ENCODE measurements around the gene LAMB3. TPM values are rescaled to one million over a fixed set of nuclear protein-coding genes. Genes with fewer than 3 reads are reported as not detected.
A peak's percentile ranks its signal among the peaks of the same experiment; 100 is the strongest.

Gene LAMB3
- total RNA-seq, 1 donor from 2014 or later = 17.0 TPM

DNA sequence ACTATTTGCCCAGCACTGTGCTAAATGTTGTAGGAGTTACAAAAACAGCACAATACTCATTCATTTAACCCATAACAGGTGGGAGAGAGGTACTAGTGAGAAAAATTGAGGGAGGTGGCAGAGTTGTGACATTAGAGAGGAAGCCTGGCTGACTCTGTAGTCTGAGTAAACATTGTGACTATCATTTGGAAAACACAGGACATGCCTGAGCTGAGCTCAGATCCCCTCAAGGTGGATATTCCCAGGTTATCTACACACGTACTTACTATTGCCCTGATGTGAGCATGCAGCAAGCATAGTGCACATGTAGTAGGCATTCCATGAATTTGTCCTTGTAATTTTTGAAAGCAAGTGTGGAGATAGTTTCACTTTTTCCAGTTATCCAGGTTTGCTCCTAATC, 57.8 kb downstream of the LAMB3 start:
- no peak for DNase-seq (ENCODE audit: extremely low spot score, unreplicated experiment)
- Mint-ChIP-seq H3K4me1 (ENCODE audit: unreplicated experiment) (no peaks in the 10 kb centered on the region), H3K27ac (no peak overlapping the region), H3K36me3 (no peaks in the 10 kb centered on the region), H3K4me3 (no peak overlapping the region), H3K27me3 (peaks cover 17% of the 10 kb centered on the region), H3K9me3 (no peaks in the 10 kb centered on the region)
- TF ChIP-seq, protein P1, sequence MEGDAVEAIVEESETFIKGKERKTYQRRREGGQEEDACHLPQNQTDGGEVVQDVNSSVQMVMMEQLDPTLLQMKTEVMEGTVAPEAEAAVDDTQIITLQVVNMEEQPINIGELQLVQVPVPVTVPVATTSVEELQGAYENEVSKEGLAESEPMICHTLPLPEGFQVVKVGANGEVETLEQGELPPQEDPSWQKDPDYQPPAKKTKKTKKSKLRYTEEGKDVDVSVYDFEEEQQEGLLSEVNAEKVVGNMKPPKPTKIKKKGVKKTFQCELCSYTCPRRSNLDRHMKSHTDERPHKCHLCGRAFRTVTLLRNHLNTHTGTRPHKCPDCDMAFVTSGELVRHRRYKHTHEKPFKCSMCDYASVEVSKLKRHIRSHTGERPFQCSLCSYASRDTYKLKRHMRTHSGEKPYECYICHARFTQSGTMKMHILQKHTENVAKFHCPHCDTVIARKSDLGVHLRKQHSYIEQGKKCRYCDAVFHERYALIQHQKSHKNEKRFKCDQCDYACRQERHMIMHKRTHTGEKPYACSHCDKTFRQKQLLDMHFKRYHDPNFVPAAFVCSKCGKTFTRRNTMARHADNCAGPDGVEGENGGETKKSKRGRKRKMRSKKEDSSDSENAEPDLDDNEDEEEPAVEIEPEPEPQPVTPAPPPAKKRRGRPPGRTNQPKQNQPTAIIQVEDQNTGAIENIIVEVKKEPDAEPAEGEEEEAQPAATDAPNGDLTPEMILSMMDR (conservative IDR thresholded peaks at IDR 0.05) = no peak

DNA sequence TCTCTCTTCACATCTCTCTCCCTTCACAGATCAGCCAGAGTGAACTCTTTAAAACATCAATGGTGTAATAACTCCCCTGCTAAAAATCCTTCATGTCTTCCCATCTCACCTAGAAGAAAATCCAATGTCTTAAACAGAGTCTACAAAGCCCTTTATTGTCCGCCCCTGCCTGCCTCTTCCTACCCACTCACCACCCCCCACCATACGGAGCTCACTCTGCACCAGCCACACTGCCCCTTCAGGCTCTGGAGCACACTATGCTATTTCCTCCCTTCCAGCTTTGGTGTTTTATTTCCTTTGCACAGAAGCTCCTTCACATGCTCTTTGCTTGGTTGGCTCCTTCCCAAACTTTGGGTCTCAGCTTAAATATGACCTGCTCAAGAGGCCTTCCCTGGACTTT, 58.5 kb downstream of the LAMB3 start:
- H3K27ac Mint-ChIP-seq = no peak overlapping the region
- TF ChIP-seq, protein P1 (conservative IDR thresholded peaks at IDR 0.05) = no peak
- H3K9me3 Mint-ChIP-seq = no peaks in the 10 kb centered on the region
- no peaks in the 10 kb centered on the region for H3K36me3 Mint-ChIP-seq
- DNase-seq (ENCODE audit: extremely low spot score, unreplicated experiment) = no peak
- H3K4me1 Mint-ChIP-seq (ENCODE audit: unreplicated experiment) = no peaks in the 10 kb centered on the region
- H3K27me3 Mint-ChIP-seq = peaks cover 15% of the 10 kb centered on the region
- no peak overlapping the region for H3K4me3 Mint-ChIP-seq

DNA sequence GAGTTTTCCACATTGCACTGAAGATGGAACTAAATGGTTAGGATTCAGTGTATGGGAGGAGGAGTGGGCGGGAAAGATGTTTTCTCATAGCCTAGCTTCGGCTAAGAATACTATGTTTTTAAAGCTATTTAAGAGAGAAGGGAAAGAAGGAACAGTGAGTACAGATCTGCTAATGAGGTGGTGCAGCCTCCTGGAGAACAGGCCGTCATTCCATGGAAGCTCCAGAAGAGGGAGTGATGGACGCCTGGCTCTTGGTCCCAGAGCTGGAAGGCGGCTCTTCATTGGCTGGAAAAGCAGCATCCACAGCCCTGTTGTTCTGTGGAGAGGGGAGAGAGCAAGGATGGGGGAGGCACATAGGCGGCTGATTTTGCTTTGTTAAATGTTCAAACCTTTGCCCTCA, 61.8 kb downstream of the LAMB3 start:
- peaks cover 25% of the 10 kb centered on the region for H3K27me3 Mint-ChIP-seq
- no peak overlapping the region for H3K4me3 Mint-ChIP-seq
- H3K36me3 Mint-ChIP-seq = no peaks in the 10 kb centered on the region
- DNase-seq (ENCODE audit: extremely low spot score, unreplicated experiment) = no peak
- H3K27ac Mint-ChIP-seq = no peak overlapping the region
- H3K9me3 Mint-ChIP-seq = no peaks in the 10 kb centered on the region
- no peaks in the 10 kb centered on the region for H3K4me1 Mint-ChIP-seq (ENCODE audit: unreplicated experiment)
- TF ChIP-seq, protein P1 (conservative IDR thresholded peaks at IDR 0.05) = peak; percentile 54

DNA sequence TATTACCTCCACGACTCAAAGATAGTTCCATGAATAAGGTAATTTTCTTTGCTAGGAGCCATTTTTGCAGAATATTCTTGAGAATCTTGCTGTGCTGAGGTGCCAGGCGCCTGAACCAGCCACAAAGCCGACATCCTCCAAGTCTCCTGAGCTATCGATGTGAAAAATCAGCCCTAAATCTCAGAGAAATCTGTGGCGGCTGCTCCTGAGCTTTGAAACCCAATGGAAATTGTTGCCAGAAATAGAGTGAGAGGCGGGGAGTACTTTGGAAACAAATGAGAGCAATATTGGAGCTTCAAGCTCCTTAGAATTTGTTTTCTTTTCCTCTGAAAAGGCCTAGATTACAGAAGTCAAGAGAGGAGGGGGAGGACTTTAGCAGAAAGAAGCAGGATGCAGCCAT, 62.4 kb downstream of the LAMB3 start:
- TF ChIP-seq, protein P1 (conservative IDR thresholded peaks at IDR 0.05) = no peak
- no peaks in the 10 kb centered on the region for H3K4me1 Mint-ChIP-seq (ENCODE audit: unreplicated experiment)
- no peak for DNase-seq (ENCODE audit: extremely low spot score, unreplicated experiment)
- no peak overlapping the region for H3K4me3 Mint-ChIP-seq
- H3K36me3 Mint-ChIP-seq = no peaks in the 10 kb centered on the region
- peaks cover 25% of the 10 kb centered on the region for H3K27me3 Mint-ChIP-seq
- no peaks in the 10 kb centered on the region for H3K9me3 Mint-ChIP-seq
- H3K27ac Mint-ChIP-seq = no peak overlapping the region

DNA sequence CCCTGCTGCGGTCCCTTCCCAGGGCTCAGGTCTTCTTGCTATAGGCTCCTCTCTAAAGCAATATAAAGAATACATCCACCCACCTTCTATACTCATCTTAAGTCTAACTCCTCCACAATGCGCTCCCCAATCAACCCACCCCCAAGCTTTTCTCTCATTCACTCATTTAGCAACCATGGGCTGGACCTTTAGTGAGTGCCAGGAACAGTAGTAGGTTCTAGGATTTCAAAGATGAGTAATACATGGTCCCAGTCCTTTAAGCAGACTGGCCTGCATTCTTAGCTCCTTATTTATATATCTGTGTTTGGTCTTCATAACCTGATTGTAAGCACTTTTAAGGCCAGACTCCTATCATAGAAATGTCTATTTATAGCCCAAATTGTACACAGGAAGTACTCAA, 62.8 kb downstream of the LAMB3 start:
- Mint-ChIP-seq H3K27me3 (peaks cover 25% of the 10 kb centered on the region), H3K4me1 (ENCODE audit: unreplicated experiment) (no peaks in the 10 kb centered on the region), H3K9me3 (no peaks in the 10 kb centered on the region), H3K36me3 (no peaks in the 10 kb centered on the region), H3K4me3 (no peak overlapping the region), H3K27ac (no peak overlapping the region)
- DNase-seq (ENCODE audit: extremely low spot score, unreplicated experiment) = no peak
- TF ChIP-seq, protein P1 (conservative IDR thresholded peaks at IDR 0.05) = no peak

DNA sequence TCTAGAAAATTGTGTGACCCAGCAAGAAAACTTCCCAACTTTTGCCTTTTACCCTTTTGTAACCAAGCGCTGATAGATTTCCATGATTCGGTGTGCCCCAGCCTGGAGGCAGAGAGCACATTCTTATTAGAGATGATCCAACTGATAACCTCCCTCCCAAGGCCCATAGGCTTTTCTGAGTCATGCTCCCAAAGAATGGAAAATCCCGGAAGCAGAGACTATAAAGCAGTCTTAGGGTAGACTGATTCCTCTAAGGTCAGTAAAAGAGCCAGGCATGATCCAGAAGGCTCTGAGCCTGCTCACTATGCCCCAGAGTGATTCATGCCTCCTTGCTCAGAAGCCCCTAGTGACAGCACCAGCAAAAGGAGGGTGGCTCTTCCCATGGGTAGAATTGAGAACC, 64.4 kb downstream of the LAMB3 start:
- H3K9me3 Mint-ChIP-seq = no peaks in the 10 kb centered on the region
- TF ChIP-seq, protein P1 (conservative IDR thresholded peaks at IDR 0.05) = no peak
- no peaks in the 10 kb centered on the region for H3K4me1 Mint-ChIP-seq (ENCODE audit: unreplicated experiment)
- H3K36me3 Mint-ChIP-seq = no peaks in the 10 kb centered on the region
- DNase-seq (ENCODE audit: extremely low spot score, unreplicated experiment) = no peak
- H3K27ac Mint-ChIP-seq = no peak overlapping the region
- H3K4me3 Mint-ChIP-seq = no peak overlapping the region
- peaks cover 17% of the 10 kb centered on the region for H3K27me3 Mint-ChIP-seq

Measured in type B pancreatic cell (in vitro differentiated cells).